GM12878 (cell line): ENCODE measurements around the gene PLXNC1. TPM values are rescaled to one million over a fixed set of nuclear protein-coding genes. Genes with fewer than 3 reads are reported as not detected.

ENCODE experiments used
- ATAC-seq: fragments of 200-7000 bp; cut with Tn5 transposase; 3 replicates; pipeline ENCODE4 v1.9.1; 2020; ENCODE audit warnings: mild to moderate bottlenecking, moderate library complexity
- BruUV-seq: library from RNA; stranded (reverse); fragments of 400-500 nt; replicated peaks from 2 replicates; lab custom pipeline; 2021; lab: Mats Ljungman, UMichigan
- CTCF ChIA-PET: fragments of 300-600 bp; sonication (Branson Sonifier 250); formaldehyde crosslinking; extraction: SDS; loops from one replicate; lab custom pipeline; 2021; ENCODE audit warnings: inconsistent platforms; lab: Yijun Ruan, JAX
- POLR2A ChIA-PET: fragments of 350-600 bp; formaldehyde crosslinking; extraction: SDS; loops from one replicate; lab custom pipeline; 2021; ENCODE audit warnings: inconsistent platforms; lab: Charles Lee
- RAD21 ChIA-PET: fragments of 300-600 bp; sonication (Branson Sonifier 250); formaldehyde crosslinking; loops from one replicate; lab custom pipeline; 2023; ENCODE audit warnings: antibody characterized with exemption; ENCODE audit not compliant: unreplicated experiment; lab: Charles Lee
- SMC1A ChIA-PET: fragments of 300-600 bp; sonication (Branson Sonifier 250); formaldehyde crosslinking; loops from one replicate; lab custom pipeline; 2023; ENCODE audit not compliant: unreplicated experiment, uncharacterized antibody; lab: Charles Lee
- DNase-seq: peaks from one replicate; pipeline ENCODE4 v3.0.0-alpha.2; 2011; ENCODE audit warnings: low read depth, low spot score
- FAIRE-seq: peaks from 3 replicates; lab custom pipeline; 2011; peaks lifted over from hg19 to GRCh38; lab: Jason Lieb, UNC
- H2AFZ ChIP-seq: 2 replicates; pipeline ENCODE4 v1.6.0; 2011; ENCODE audit warnings: low read depth, low read length, control low read depth; ENCODE audit not compliant: control insufficient read depth
- H3K27ac ChIP-seq: 2 replicates; pipeline ENCODE4 v1.5.1; 2011; ENCODE audit warnings: control low read depth; ENCODE audit not compliant: control insufficient read depth, insufficient read depth
- H3K27me3 ChIP-seq, 2 experiments: replicated peaks in 1 of 2; 2 replicates each; pipeline versions ENCODE4 v1.6.0 to v1.6.1; 2011; ENCODE audit warnings: low read length in 1 of 2; ENCODE audit not compliant: control insufficient read depth in 2 of 2, insufficient read depth in 2 of 2
- H3K36me3 ChIP-seq, 2 experiments: 2 replicates each; pipeline ENCODE4 v1.5.1; 2011; ENCODE audit warnings: low read length in 1 of 2; ENCODE audit not compliant: control insufficient read depth in 2 of 2, insufficient read depth in 2 of 2
- H3K4me1 ChIP-seq: 2 replicates; pipeline ENCODE4 v1.6.1; 2011; ENCODE audit warnings: mild to moderate bottlenecking, low read length, moderate library complexity, mixed read lengths; ENCODE audit not compliant: control insufficient read depth, insufficient read depth
- H3K4me2 ChIP-seq: 2 replicates; pipeline ENCODE4 v1.6.0; 2011; ENCODE audit warnings: control low read depth; ENCODE audit not compliant: control insufficient read depth, insufficient read depth
- H3K4me3 ChIP-seq: fragments of 200-600 bp; sonication (generic); 2 replicates; pipeline ENCODE4 v1.5.1; 2016
- H3K79me2 ChIP-seq: 2 replicates; pipeline ENCODE4 v1.6.0; 2011; ENCODE audit warnings: low read length; ENCODE audit not compliant: control insufficient read depth, insufficient read depth
- H3K9ac ChIP-seq: 2 replicates; pipeline ENCODE4 v1.8.0; 2011; ENCODE audit warnings: low read length, control low read depth, mixed read lengths; ENCODE audit not compliant: control insufficient read depth, insufficient read depth
- H3K9me3 ChIP-seq: replicated peaks from 3 replicates; pipeline ENCODE4 v1.5.1; 2011; ENCODE audit warnings: mild to moderate bottlenecking, low read length; ENCODE audit not compliant: control insufficient read depth, insufficient read depth
- H4K20me1 ChIP-seq: 2 replicates; pipeline ENCODE4 v1.6.0; 2011; ENCODE audit not compliant: control insufficient read depth, insufficient read depth
- ATF7 ChIP-seq: fragments of 450-650 bp; IDR thresholded peaks from 2 replicates; pipeline ENCODE4 v1.6.1; 2016; ENCODE audit warnings: low read depth, mild to moderate bottlenecking
- BRCA1 ChIP-seq: IDR thresholded peaks from 2 replicates; pipeline ENCODE4 v1.6.1; 2011; ENCODE audit warnings: low read depth, low read length, improper control_type of control experiment
- CREB1 ChIP-seq: IDR thresholded peaks from 2 replicates; pipeline ENCODE4 v1.6.1; 2012; ENCODE audit warnings: low read depth, mild to moderate bottlenecking, inconsistent platforms
- EED ChIP-seq: sonication (generic); IDR thresholded peaks from 2 replicates; pipeline ENCODE4 v1.6.1; 2016; ENCODE audit warnings: antibody characterized with exemption, low read depth
- EP300 ChIP-seq, 2 experiments: fragments of 150-350 bp in 1 of 2; IDR thresholded peaks; 2 replicates each; pipeline ENCODE4 v1.6.1; 2011 to 2012; ENCODE audit warnings: low read depth in 2 of 2, low read length in 2 of 2, borderline replicate concordance in 1 of 2, improper control_type of control experiment in 1 of 2, inconsistent platforms in 1 of 2; ENCODE audit not compliant: control insufficient read depth in 1 of 2
- EZH2 ChIP-seq: IDR thresholded peaks from 2 replicates; pipeline ENCODE4 v1.6.1; 2012; ENCODE audit warnings: low read depth, mild to moderate bottlenecking, control low read depth, inconsistent platforms, low read length, borderline replicate concordance; ENCODE audit not compliant: control insufficient read depth
- HDAC2 ChIP-seq: fragments of 200-600 bp; sonication (generic); IDR thresholded peaks from 2 replicates; pipeline ENCODE4 v1.6.1; 2017
- MTA2 ChIP-seq: fragments of 450-650 bp; IDR thresholded peaks from 2 replicates; pipeline ENCODE4 v1.6.1; 2016; ENCODE audit warnings: low read depth, mild to moderate bottlenecking, moderate library complexity
- RB1 ChIP-seq: fragments of 450-650 bp; formaldehyde crosslinking; IDR thresholded peaks from 2 replicates; pipeline ENCODE4 v1.6.1; 2017; ENCODE audit warnings: mild to moderate bottlenecking, borderline replicate concordance
- RFX5 ChIP-seq: IDR thresholded peaks from 2 replicates; pipeline ENCODE4 v1.6.1; 2011; ENCODE audit warnings: low read depth, low read length, improper control_type of control experiment
- SMAD1 ChIP-seq: fragments of 450-650 bp; IDR thresholded peaks from 2 replicates; pipeline ENCODE4 v1.6.1; 2018; ENCODE audit warnings: mild to moderate bottlenecking, low read depth; ENCODE audit not compliant: partially characterized antibody
- TCF7 ChIP-seq: IDR thresholded peaks from 2 replicates; pipeline ENCODE4 v1.6.1; 2014; ENCODE audit warnings: antibody characterized with exemption, borderline replicate concordance
- ZNF622 ChIP-seq: fragments of 450-650 bp; IDR thresholded peaks from 2 replicates; pipeline ENCODE4 v1.6.1; 2017; ENCODE audit warnings: mild to moderate bottlenecking, inconsistent platforms
- WGBS: methylation state at CpG from one replicate; pipeline ENCODE4 v1.1.6; 2016; ENCODE audit warnings: low lambda C conversion rate; ENCODE audit not compliant: insufficient replicate concordance, insufficient coverage; ENCODE audit errors: missing lambda C conversion rate; 5-methylcytosine and 5-hydroxymethylcytosine counted together
- in situ Hi-C: fragments of 300-500 bp; cut with MboI; formaldehyde crosslinking; loops from 9 replicates; pipeline ENCODE4 v1.14.3; 2018; ENCODE audit warnings: mixed read lengths
- intact Hi-C: fragments of 100-400 bp; cut with micrococcal nuclease; formaldehyde crosslinking; loops from one replicate; pipeline ENCODE4 v1.14.2; 2022; ENCODE audit not compliant: unreplicated experiment
- polyA plus RNA-seq, 11 experiments: library from polyadenylated mRNA; depleted of rRNA in 4 of 11; unstranded in 6 of 11; stranded (reverse) in 5 of 11; fragments of >200 nt; fragmentation: Nextera tagmentation in 4 of 11; fragmentation: Illumina TruSeq in 1 of 11; extraction: Ambion mirVana in 4 of 11; extraction: Trizol in 1 of 11; gene quantifications; 1 replicate in 1 of 11; 2 replicates in 10 of 11; pipeline versions ENCODE4 v1.2.1 to v1.2.3, GENCODE V29; 2011 to 2016; ENCODE audit warnings: inconsistent platforms in 2 of 11, missing spikeins in 2 of 11, low read depth in 1 of 11
- total RNA-seq, 4 experiments: library from RNA; depleted of rRNA in 3 of 4; stranded (reverse); fragments of >200 nt in 3 of 4; fragmentation: Illumina TruSeq in 1 of 4; extraction: Trizol in 1 of 4; gene quantifications; 2 replicates each; pipeline versions ENCODE4 v1.2.1 to v1.2.3, GENCODE V29; 2013 to 2021
- TF ChIP-seq, protein P1 (sequence below): fragments of 450-650 bp; IDR thresholded peaks from 2 replicates; pipeline ENCODE4 v1.6.1; 2018; ENCODE audit warnings: mild to moderate bottlenecking, low read depth, moderate library complexity; ENCODE audit not compliant: partially characterized antibody
- TF ChIP-seq, protein P2 (sequence below): IDR thresholded peaks from 2 replicates; pipeline ENCODE4 v1.6.1; 2012; ENCODE audit warnings: low read depth, low read length, improper control_type of control experiment
- TF ChIP-seq, protein P3 (sequence below): IDR thresholded peaks from 2 replicates; pipeline ENCODE4 v1.6.1; 2012; ENCODE audit warnings: low read depth, low read length, improper control_type of control experiment
- TF ChIP-seq, protein P4 (sequence below): IDR thresholded peaks from 2 replicates; pipeline ENCODE4 v1.6.1; 2011; ENCODE audit warnings: low read depth, low read length, improper control_type of control experiment, borderline replicate concordance

Gene PLXNC1
- total and polyA plus RNA-seq, 10 of the 15 experiments (the other 5 are each of a cell fraction or from before 2014, with no cell fraction given) = 5.2 to 41.2 (median 24.6) TPM

DNA sequence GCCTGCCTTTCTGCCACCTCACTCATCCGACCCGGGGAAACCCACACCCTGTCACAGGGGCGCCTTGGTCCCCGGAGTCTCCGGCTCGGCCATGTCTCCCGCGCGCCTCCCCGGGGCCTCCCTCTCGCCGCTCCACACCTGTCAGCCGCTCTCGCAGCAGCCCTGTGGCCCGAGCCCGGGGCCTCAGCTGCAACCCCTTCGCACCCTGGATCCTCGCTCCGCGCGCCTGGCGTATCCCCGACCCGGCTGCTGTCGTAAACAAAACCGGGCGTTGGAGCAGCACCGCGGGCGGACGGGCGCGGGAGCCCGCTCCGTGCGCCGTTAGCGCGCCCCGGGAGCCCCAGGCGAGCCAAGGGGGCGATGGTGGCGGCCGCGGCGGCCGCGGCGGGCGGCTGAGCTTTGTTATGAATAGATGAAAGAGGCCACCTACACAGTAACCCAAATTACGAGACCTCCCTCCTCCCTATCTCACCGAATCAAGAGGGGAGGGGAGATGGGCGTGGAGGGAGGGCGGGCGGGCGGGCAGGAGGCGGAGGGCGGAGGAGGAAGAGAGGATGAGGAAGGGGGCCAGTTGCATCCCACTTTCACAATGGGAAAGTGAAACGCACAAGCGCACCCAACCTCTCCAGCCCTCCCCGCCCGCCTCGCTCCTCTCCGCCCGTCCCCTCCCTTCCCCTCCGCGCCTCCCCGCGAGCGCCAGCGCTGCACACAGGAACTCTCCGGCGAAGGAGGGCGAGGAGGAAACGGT, at the start of gene PLXNC1 (continued):
- no peak for TF ChIP-seq SMAD1
- peak; percentile 94; the same call in 1 of the 2 replicates for TF ChIP-seq RB1
- TF ChIP-seq ZNF622 = no peak
- TF ChIP-seq HDAC2 = 0 out of 2 replicates have a peak, but pooled peaks have one; percentile 62
- peak; percentile 40; the same call in 1 of the 2 replicates for TF ChIP-seq CREB1

DNA sequence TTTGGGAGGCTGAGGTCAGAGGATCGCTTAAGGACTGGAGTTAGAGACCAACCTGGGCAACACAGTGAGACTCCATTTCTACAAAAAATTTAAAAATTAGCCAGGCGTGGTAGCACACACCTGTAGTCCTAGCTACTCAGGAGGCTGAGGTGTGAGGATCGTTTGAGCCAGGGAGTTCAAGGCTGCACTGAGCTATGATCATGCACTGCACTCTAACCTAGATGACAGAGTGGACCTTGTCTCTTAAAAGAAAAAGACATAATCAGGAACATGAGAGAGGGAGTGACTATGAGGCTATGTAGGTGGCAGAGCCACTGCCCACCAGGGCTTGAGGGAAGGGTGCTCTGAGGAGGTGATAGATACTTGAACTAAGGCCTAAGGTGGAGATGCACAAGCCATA, 49.2 kb upstream of the PLXNC1 start:
- Histone ChIP-seq H3K4me3 (no peak overlapping the region), H3K4me1 (no peaks in the 10 kb centered on the region; the same call in 1 of the 2 replicates), H3K79me2 (no peaks in the 10 kb centered on the region), H3K27me3 (peaks cover 0 to 2% of the 10 kb centered on the region in 2 experiments; a peak in 1 of 4 replicates), H3K36me3 (no peaks in the 10 kb centered on the region), H2AFZ (no peak overlapping the region), H3K9ac (no peak overlapping the region), H3K9me3 (no peaks in the 10 kb centered on the region), H4K20me1 (no peaks in the 10 kb centered on the region), H3K27ac (no peak overlapping the region), H3K4me2 (no peak overlapping the region)
- BruUV-seq = no TSS peak
- 47% methylated on average over 3 of the region's 3 CpGs for WGBS
- no peak for FAIRE-seq
- CTCF ChIA-PET = interaction anchor here (0.7 to 5.9 kb wide), 10 partner anchors 11 to 1111 kb away, joined by 3 to 202 read pairs (median 32); partner anchors contain the start of gene SOCS2
- in situ Hi-C loops (loop anchor here (10.0 kb wide), 1 partner anchor 1314 kb away; no protein-coding TSS in a partner anchor), intact Hi-C loops (no loop called here)
- ATAC-seq = no peak
- RAD21 ChIA-PET = interaction anchor here (1.0 to 5.3 kb wide), 6 partner anchors 23 to 1315 kb away, joined by 3 to 121 read pairs (median 14); partner anchors contain the start of gene SOCS2
- POLR2A ChIA-PET = interaction anchor here (1.0 kb wide), 1 partner anchor 594 kb away, joined by 3 read pairs; no protein-coding TSS in a partner anchor
- TF ChIP-seq, protein P1, sequence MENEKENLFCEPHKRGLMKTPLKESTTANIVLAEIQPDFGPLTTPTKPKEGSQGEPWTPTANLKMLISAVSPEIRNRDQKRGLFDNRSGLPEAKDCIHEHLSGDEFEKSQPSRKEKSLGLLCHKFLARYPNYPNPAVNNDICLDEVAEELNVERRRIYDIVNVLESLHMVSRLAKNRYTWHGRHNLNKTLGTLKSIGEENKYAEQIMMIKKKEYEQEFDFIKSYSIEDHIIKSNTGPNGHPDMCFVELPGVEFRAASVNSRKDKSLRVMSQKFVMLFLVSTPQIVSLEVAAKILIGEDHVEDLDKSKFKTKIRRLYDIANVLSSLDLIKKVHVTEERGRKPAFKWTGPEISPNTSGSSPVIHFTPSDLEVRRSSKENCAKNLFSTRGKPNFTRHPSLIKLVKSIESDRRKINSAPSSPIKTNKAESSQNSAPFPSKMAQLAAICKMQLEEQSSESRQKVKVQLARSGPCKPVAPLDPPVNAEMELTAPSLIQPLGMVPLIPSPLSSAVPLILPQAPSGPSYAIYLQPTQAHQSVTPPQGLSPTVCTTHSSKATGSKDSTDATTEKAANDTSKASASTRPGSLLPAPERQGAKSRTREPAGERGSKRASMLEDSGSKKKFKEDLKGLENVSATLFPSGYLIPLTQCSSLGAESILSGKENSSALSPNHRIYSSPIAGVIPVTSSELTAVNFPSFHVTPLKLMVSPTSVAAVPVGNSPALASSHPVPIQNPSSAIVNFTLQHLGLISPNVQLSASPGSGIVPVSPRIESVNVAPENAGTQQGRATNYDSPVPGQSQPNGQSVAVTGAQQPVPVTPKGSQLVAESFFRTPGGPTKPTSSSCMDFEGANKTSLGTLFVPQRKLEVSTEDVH = no peak
- TF ChIP-seq EP300 (IDR thresholded peaks at IDR 0.05; ENCODE audit: borderline replicate concordance in 1 of 2, control insufficient read depth in 1 of 2, low read depth in 2 of 2, low read length in 2 of 2) = no peak
- TF ChIP-seq, protein P2, sequence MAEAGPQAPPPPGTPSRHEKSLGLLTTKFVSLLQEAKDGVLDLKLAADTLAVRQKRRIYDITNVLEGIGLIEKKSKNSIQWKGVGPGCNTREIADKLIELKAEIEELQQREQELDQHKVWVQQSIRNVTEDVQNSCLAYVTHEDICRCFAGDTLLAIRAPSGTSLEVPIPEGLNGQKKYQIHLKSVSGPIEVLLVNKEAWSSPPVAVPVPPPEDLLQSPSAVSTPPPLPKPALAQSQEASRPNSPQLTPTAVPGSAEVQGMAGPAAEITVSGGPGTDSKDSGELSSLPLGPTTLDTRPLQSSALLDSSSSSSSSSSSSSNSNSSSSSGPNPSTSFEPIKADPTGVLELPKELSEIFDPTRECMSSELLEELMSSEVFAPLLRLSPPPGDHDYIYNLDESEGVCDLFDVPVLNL = no peak
- TF ChIP-seq, protein P3, sequence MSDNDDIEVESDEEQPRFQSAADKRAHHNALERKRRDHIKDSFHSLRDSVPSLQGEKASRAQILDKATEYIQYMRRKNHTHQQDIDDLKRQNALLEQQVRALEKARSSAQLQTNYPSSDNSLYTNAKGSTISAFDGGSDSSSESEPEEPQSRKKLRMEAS = no peak
- no peak for TF ChIP-seq ATF7
- TF ChIP-seq RFX5 = no peak
- TF ChIP-seq EED = no peak
- no peak for TF ChIP-seq BRCA1
- TF ChIP-seq MTA2 = no peak
- TF ChIP-seq, protein P4, sequence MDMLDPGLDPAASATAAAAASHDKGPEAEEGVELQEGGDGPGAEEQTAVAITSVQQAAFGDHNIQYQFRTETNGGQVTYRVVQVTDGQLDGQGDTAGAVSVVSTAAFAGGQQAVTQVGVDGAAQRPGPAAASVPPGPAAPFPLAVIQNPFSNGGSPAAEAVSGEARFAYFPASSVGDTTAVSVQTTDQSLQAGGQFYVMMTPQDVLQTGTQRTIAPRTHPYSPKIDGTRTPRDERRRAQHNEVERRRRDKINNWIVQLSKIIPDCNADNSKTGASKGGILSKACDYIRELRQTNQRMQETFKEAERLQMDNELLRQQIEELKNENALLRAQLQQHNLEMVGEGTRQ = no peak
- no peak for TF ChIP-seq EZH2
- TF ChIP-seq TCF7 = no peak
- SMC1A ChIA-PET = interaction anchor here (0.6 to 6.1 kb wide), 6 partner anchors 333 to 1112 kb away, joined by 3 to 115 read pairs (median 32); no protein-coding TSS in a partner anchor
- DNase-seq = no peak
